Activated CD4-positive, CD25-positive, alpha-beta regulatory T cell (primary cell): Measurements from ENCODE around the gene RETREG2.
A peak's percentile ranks its signal among the peaks of the same experiment; 100 is the strongest.

ENCODE experiments used
- DNase-seq, 4 experiments: peaks; one replicate each; lab custom pipeline; 2025; lab: John Stamatoyannopoulos, UW

RETREG2 gene, protein sequence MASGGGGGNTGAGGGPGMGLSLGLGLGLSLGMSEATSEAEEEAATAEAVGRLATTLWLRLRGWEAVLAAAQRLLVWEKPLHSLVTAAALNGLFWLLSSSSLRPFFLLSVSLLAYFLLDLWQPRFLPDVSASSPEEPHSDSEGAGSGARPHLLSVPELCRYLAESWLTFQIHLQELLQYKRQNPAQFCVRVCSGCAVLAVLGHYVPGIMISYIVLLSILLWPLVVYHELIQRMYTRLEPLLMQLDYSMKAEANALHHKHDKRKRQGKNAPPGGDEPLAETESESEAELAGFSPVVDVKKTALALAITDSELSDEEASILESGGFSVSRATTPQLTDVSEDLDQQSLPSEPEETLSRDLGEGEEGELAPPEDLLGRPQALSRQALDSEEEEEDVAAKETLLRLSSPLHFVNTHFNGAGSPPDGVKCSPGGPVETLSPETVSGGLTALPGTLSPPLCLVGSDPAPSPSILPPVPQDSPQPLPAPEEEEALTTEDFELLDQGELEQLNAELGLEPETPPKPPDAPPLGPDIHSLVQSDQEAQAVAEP

GRCh38 chr2:219177552-219178376 is at the start of gene RETREG2:
TSS of gene RETREG2 (plus strand) at chr2:219178275. CDS start at chr2:219178353, 78 bp downstream.
- peak; percentile 58 to 80 (median 70) for DNase-seq

DNA sequence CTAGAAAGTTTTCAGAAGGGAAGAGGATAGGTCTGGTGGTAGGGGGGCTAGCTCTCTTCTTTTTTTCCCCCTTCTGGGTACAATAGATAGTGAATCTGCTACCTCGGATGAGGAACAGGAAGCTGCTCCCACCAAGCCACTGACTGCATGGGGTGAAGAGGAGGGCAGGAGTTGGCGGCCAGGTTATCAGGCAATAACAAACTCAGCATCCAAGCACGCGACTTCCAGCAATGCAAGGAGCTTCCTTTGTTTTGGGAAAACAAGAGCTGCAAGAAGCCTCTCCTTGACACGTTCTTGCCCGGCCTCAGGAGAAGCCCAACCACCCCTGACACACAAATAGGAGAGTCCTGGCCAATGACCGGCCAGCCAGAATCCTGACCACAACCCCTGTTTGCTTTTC is 49.7 kb upstream of the RETREG2 start:
- no peak for DNase-seq

DNA sequence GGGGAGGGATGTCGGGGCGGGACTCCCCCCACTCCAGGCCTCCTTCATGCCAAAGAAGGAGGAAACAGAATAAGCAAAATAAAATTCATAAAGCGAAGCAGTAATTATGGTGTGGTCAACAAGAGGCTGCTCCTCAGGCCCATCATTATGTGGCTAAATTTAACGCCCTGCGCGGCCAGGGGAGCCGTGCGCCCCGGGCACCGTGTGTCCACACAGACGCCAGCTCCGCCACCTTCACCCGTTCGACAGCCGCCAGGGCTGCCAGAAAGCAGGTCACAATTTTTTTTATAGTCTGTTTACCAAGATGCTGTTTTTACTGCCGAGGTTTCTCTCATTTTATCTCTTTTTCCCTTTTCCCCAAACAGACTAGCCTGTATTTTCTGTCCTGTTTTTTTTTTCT is 48.5 kb upstream of the RETREG2 start:
- no peak for DNase-seq

DNA sequence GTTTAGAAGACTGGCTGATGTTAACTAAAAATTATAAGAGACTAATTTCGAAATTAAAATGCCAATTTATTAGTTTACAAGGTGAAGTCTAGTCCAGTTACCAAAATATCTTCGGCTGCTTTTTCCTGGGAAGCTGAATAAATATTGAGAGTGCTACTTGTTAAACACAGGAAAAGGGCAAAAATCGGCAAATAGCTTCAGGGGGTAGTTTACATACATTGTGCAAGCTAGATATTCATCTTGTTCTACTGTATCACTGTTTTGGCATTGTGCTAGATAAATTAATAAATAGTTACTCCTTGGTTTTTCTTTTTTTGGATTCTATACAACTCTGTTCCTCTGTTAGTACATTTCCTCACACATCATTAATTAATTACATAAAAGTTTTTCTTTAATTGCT is 46.7 kb upstream of the RETREG2 start:
- DNase-seq, result no peak

DNA sequence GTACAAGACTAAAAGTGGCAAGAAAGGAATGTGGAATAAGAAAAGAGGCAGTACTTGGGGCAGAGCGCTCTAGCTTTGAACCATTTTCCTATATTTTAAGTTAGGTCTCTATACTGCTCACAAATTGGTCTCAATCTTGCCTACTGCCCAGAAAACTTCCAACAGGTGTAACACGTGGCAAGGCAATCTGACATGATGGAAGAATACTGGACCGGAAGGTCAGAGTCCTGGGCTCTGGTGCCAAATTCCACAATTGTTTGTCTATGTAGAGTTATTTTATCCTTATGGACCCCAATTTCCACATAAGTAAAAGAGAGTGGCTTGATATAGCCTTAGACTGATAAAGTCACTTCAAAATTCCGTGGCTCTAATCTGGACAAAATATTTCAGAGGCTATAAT is 46.3 kb upstream of the RETREG2 start:
- DNase-seq, result no peak

GRCh38 chr2:219133976-219134375 is 44.1 kb upstream of the RETREG2 start:
- DNase-seq, result no peak

GRCh38 chr2:219140722-219141121 is 37.4 kb upstream of the RETREG2 start:
- no peak for DNase-seq

GRCh38 chr2:219142329-219142728 is 35.7 kb upstream of the RETREG2 start:
- no peak for DNase-seq

GRCh38 chr2:219149667-219150066 is 28.4 kb upstream of the RETREG2 start:
- no peak for DNase-seq

DNA sequence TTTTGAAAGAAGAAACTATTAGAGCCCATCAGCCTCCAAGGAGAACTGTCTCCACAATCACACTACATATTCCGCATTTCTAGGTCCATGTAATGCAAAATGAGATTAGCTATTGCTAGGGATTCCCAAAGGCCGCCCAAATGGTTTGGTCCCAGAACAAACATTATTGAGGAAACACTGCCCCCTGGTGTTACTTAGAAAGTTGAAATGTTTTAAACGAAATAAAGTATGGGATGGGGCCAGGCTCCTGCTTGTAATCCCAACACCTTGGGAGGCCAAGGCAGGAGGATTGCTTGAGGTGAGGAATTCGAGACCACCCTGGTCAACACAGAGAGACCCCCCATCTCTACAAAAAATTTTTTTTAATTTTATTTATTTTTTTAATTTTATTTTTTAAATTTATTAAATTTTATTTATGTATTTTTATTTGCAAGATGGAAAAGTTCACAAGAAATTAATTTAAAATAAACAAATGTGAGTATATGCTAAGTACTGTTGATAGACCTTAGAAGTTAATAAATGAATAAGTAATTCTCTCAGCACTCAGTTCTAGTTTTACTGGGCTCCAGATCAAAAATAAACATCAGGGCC is 22.9 kb upstream of the RETREG2 start:
- DNase-seq, result no peak

DNA sequence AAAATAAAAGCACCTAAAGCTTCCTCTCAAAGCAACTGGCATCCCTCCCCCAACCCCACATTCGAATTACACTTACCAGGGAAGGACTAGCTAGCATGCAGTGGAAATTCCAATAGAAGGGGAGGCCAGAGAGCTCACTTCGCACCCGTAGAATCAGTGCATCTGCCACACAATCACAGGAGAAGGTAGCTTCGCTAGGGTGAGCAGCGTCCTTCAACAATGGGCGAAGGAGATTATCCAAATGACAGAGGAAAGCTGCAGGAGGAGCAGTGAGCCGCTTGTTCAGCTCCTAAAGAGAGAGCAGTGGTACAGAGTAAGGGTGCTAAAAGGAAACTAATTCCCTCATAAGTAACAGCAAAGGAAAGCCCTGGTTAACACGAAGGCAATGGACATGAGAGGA is 20.7 kb upstream of the RETREG2 start:
- no peak for DNase-seq

- no peak for DNase-seq
Observed at GRCh38 chr2:219158025-219158424, 20.1 kb upstream of the RETREG2 start.

- no peak for DNase-seq
Observed at GRCh38 chr2:219158586-219158985, 19.5 kb upstream of the RETREG2 start.

GRCh38 chr2:219159771-219160185 is 18.3 kb upstream of the RETREG2 start:
- DNase-seq, result no peak

- DNase-seq, result peak; percentile 82 to 88 (median 86)
Observed at GRCh38 chr2:219160186-219161017, 17.7 kb upstream of the RETREG2 start, which contains the start of gene NHEJ1. TSS of gene NHEJ1 (minus strand) at chr2:219160815. CDS start at chr2:219158362, 2,453 bp downstream.

DNA sequence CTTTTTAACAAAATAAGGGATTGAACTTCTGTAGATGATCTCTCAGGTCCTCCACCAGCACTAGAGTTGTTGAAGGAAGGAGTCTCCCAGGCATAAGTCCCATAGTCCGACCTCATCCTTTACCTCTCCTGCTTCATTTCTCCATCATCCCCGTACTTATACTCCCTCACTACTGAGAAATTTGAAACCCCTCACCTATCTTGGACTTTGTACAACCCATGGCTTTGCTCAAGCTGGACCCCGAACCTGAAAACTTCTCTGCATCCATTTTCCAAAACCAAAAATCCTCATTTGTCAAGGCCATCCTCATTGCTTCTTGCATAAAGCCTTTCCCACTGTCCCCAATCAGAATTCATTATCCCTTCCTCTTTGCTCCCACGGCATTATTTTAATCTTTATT is 17.0 kb upstream of the RETREG2 start:
- no peak for DNase-seq

- DNase-seq, result no peak
Observed at GRCh38 chr2:219163156-219163555, 14.9 kb upstream of the RETREG2 start.

DNA sequence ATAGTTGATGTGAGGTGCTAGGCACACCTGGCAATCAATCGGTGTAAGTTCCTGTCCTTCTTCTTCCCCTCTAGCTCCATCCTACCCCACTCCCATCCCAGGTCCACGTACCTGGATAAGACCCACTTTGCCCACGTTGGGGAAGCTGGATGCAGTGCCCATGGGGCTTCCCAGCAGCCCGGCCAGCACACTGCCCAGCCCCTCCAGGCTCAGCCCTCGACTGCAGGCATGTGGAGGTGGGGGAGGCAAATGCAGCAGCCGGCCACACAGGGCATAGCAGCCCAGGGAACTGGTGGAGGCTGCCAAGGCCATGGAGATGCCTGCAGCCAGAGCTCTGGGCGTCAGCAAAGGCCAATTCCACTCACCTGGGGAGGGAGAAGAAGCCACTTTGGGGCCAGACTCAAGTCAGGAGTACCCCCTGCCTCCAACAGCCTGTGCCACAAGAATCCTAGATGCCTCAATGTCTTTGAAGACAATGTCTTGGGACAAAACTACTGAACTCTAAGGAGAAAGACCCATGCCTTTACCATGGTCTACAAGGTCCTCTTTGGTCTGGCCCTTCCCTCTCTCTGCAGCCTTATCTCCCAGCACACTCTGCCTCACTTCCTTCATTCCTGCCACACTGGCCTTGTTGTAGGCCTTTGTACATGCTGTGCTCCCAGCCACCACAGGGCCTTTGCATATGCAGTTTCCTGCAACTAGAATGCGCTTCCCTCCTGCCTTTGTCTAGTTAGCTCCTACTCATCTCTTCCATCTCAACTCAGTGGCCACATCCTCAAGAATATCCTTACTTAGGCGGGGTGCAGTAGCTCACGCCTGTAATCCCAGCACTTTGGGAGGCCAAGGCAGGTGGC is 12.8 kb upstream of the RETREG2 start:
- DNase-seq, result no peak

- DNase-seq, result no peak
Observed at GRCh38 chr2:219167997-219168396, 10.1 kb upstream of the RETREG2 start.

DNA sequence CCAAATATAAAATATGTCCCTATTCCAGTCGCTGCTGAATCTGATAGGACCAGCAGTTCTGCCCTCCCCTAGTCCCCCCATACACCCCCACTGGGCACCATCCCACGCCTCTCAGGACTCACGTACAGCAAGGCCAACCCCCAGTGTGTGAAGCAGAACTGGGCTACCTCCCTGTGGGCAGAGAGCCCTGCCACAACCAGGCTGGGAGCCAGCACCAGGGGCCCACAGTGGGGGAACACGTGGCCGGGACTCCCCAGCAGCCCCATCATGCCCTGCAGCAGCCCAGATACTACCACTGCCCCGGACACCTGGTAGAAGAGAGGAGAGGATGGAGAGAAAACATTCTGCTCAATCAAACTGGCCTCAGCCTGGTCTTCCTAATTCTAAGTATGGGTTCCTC is 9.5 kb upstream of the RETREG2 start:
- DNase-seq, result no peak
